ENCODE results near the gene ITGB2.

ITGB2 gene

DNA sequence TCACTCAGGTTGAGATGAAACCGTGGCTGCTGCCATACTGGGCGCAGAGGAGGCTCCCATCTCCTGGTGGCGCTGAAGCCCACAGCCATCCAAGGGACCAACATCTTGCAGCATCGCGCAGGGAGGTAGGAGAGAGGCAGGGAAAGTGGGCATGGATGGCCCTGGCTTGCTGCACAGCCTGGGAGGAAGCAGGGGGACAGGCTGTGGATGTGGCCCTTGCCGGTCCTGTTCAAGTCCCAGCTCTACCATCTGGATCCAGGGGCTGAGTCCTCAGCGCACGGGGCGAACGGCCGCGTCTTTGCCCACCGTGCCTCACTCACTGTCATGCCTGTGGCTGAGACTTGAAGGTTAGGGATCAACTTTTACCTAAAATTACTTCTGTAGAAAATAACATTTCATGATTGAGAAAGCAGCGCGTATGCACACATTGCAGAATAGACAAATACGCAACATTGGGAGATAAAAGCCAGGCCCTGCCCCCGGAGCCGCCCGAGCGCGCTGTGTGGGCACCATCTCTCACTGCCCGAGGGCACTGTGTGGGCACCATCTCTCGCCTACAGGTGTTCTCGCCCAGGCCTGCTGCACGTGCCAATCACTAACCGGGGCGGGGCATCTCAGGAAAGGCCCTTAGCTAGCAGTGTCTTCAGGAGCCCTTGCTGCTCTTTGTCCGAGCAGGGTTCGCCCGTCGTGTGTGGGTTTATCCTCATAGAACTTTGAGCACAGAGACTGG, 30.7 kb upstream of the ITGB2 start:
- in situ Hi-C loops (cut with MboI; ENCODE audit: low sequenced_read_pairs, unreplicated experiment) = loop anchor here (25.0 kb wide), 1 partner anchor 336 kb away; the partner anchor contains the start of gene POFUT2
- no peak for DNase-seq (ENCODE audit: low spot score)
- TF ChIP-seq, protein P1, sequence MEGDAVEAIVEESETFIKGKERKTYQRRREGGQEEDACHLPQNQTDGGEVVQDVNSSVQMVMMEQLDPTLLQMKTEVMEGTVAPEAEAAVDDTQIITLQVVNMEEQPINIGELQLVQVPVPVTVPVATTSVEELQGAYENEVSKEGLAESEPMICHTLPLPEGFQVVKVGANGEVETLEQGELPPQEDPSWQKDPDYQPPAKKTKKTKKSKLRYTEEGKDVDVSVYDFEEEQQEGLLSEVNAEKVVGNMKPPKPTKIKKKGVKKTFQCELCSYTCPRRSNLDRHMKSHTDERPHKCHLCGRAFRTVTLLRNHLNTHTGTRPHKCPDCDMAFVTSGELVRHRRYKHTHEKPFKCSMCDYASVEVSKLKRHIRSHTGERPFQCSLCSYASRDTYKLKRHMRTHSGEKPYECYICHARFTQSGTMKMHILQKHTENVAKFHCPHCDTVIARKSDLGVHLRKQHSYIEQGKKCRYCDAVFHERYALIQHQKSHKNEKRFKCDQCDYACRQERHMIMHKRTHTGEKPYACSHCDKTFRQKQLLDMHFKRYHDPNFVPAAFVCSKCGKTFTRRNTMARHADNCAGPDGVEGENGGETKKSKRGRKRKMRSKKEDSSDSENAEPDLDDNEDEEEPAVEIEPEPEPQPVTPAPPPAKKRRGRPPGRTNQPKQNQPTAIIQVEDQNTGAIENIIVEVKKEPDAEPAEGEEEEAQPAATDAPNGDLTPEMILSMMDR (IDR thresholded peaks at IDR 0.05; ENCODE audit: borderline replicate concordance, control extremely low read depth, extremely low read depth, insufficient read depth, missing control alignments) = no peak

DNA sequence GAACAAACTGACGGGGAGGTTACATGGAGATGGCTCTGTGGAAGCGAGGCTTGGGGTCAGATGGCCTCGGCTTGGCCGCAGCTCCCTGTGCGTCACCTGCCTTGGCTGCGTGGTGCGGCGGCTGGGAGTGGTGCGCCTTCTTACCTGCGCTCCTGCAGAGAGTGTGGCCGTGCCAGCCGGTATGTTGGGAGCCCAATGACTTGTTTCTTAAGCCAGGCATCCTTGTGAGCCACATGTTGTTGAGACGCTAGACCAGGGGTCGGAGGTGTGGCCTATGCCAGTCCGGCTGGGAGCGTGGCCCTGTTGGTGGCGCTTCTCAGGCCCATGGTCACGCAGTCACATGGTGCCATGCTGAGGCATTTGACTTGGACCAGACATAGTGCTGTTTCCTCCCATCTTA, 29.7 kb upstream of the ITGB2 start:
- TF ChIP-seq, protein P1 (IDR thresholded peaks at IDR 0.05; ENCODE audit: borderline replicate concordance, control extremely low read depth, extremely low read depth, insufficient read depth, missing control alignments) = no peak
- in situ Hi-C loops (cut with MboI; ENCODE audit: low sequenced_read_pairs, unreplicated experiment) = loop anchor here (25.0 kb wide), 1 partner anchor 337 kb away; the partner anchor contains the start of gene POFUT2
- DNase-seq (ENCODE audit: low spot score) = no peak

DNA sequence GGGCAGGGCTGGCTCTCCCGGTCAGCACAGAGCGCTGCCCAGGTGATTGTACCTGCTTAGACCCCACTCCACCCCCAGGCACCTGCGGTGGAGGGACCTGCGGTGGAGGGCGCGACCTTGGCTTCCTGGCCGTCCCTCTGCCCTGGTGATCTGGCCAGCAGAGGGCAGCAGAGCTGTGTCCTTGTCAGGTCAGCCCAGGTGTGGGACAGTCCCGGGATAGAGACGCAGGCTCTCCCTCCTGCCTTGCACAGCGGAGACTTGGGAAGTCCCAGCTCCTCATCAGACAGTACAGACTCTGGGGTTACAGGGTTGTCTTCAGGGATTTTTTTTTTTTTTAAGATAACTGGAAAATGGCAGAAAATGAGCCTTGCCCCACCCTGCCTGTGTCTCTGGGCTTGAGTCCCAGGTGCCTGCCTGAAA, 29.1 kb upstream of the ITGB2 start:
- in situ Hi-C loops (cut with MboI; ENCODE audit: low sequenced_read_pairs, unreplicated experiment) = loop anchor here (10.0 to 25.0 kb wide), 2 partner anchors 185 to 338 kb away; partner anchors contain the start of gene POFUT2
- DNase-seq (ENCODE audit: low spot score) = peak; percentile 91
- TF ChIP-seq, protein P1 (IDR thresholded peaks at IDR 0.05; ENCODE audit: borderline replicate concordance, control extremely low read depth, extremely low read depth, insufficient read depth, missing control alignments) = peak; percentile 95

DNA sequence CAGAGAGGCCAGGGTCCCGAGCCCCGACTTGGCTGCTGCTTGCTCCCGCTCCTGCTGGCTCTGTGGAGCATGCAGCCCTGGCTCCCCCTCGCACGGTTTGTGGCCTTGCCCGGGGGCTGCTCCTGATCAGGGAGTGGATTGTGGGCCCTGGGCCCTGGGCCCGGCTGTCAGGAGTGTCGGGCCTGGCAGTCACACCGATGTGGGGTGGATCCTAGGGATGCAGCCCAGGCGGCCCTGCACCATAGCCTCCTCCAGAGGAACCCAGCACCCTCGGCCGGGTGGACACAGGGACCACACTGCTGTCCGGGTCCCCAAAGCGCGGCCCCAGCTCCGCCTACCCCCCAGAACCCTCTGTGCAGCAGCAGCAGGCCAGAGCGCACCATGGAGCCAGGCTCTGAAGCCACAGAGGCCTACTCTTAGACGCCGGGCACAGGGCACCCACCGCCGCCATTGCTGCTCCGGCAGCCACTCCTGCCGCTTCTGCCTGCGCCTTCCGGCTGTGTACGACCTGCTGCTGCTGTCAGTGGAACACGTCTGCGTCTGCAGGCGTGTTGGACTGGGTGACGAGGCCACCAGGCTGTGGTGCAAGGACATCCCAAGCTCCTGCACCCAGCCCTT, 28.6 kb upstream of the ITGB2 start:
- TF ChIP-seq, protein P1 (IDR thresholded peaks at IDR 0.05; ENCODE audit: borderline replicate concordance, control extremely low read depth, extremely low read depth, insufficient read depth, missing control alignments) = no peak
- no peak for DNase-seq (ENCODE audit: low spot score)
- in situ Hi-C loops (cut with MboI; ENCODE audit: low sequenced_read_pairs, unreplicated experiment) = loop anchor here (10.0 kb wide), 1 partner anchor 186 kb away; no protein-coding TSS in a partner anchor

DNA sequence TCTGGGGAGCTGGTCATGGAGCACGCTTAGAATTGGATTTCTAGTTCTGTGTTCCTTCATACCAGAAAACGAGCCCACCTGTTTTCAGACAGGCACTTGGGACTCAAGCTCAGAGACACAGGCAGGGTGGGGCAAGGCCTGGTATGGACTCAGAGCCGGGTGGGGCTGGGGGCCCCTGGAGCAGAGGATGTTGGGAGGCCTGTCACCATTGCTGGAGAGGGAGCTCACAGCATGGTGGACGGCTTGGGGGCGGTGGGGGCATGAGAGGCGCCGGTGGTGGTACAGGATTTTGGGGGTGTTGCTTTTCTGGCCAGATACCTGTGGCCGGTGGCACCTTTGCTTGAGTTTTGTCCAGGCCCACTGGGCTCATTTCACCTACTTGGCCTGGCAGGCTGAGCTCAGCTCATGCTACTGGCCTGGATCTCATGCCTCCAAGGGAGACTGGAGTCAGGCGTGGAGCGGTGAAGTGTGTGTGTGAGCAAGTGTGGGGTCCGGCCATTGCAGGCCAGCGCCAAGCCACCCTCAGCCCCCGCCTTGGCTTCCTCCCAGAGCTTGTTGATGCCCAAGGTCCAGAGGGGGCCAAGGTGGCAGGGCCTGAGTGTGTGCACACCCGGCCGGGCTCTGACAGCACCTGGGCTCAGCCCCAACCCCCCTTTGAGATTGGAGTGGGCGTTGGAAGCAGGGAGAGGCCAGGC, 27.9 kb upstream of the ITGB2 start:
- in situ Hi-C loops (cut with MboI; ENCODE audit: low sequenced_read_pairs, unreplicated experiment) = loop anchor here (10.0 kb wide), 1 partner anchor 186 kb away; no protein-coding TSS in a partner anchor
- TF ChIP-seq, protein P1 (IDR thresholded peaks at IDR 0.05; ENCODE audit: borderline replicate concordance, control extremely low read depth, extremely low read depth, insufficient read depth, missing control alignments) = no peak
- DNase-seq (ENCODE audit: low spot score) = no peak

DNA sequence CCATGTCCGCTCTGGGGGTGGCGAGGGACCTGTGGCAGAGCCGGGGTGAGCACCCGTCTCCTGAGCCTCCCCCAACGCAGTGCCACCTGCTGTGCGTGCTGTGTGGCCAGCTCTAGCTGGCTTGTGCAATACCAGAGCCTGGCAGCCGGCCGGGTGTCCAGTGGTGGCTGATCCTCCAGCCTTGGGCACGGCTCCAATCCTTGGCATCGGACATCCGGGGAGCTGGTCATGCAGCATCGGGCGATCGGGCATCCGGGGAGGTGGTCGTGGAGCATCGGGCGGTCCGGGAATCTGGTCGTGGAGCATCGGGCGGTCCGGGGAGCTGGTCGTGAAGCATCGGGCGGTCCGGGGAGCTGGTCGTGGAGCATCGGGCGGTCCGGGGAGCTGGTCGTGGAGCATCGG, 27.2 kb upstream of the ITGB2 start:
- DNase-seq (ENCODE audit: low spot score) = no peak
- TF ChIP-seq, protein P1 (IDR thresholded peaks at IDR 0.05; ENCODE audit: borderline replicate concordance, control extremely low read depth, extremely low read depth, insufficient read depth, missing control alignments) = no peak
- in situ Hi-C loops (cut with MboI; ENCODE audit: low sequenced_read_pairs, unreplicated experiment) = loop anchor here (10.0 kb wide), 1 partner anchor 187 kb away; no protein-coding TSS in a partner anchor
